NCI-H1105 treated with DMSO at 0.1 percent for 48 hours (cell line): Measurements from ENCODE around the gene UBASH3B.

Experiments used
- DNase-seq: peaks from one replicate; lab custom pipeline; 2025; lab: John Stamatoyannopoulos, UW

UBASH3B gene

GRCh38 chr11:122784325-122784955, 128.9 kb downstream of the UBASH3B start:
- no peak for DNase-seq

GRCh38 chr11:122785031-122785541, 129.6 kb downstream of the UBASH3B start:
- DNase-seq: no peak

DNA sequence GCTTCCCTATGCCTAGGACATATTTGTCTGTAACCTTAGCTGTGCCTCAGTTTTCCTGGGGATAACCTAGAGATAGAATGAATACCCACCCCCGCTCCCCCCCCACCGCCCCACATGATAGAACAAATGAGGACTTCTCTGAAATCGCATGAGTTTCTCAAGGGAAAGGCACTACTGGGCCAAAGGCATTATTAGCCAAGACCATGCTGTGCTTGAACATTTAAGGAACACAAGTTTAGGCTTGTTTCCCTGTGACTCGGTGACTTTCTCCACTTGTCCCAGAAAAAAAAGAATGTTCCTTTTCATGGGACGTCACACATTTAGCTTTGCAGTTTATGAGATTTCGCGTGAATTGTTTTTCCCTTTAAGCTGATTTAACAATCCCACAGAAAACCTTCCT, 131.4 kb downstream of the UBASH3B start:
- no peak for DNase-seq

GRCh38 chr11:122788781-122789535, 133.4 kb downstream of the UBASH3B start:
- DNase-seq: no peak

GRCh38 chr11:122789907-122790306, 134.4 kb downstream of the UBASH3B start:
- DNase-seq: no peak

DNA sequence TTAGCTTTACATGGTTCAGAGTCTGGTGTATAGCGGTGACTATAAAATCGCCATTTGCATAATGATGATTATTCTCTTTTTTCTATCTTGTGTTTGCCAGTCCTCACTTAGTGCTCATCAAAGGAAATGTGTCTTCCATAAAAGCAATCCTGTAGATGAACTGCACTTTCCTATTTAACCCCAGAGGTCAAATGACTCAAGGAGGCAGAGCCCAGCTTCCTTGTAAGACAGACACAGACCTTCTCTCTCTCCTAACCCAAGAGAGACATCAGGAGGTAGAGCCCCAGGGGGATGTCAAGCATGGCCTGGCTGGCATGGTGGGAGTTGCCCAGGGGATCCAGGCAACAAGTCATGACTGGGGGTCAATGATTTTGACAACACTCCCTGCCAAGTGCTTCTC, 135.9 kb downstream of the UBASH3B start:
- no peak for DNase-seq

- DNase-seq: no peak
Measured at GRCh38 chr11:122791836-122792235, 136.3 kb downstream of the UBASH3B start.

DNA sequence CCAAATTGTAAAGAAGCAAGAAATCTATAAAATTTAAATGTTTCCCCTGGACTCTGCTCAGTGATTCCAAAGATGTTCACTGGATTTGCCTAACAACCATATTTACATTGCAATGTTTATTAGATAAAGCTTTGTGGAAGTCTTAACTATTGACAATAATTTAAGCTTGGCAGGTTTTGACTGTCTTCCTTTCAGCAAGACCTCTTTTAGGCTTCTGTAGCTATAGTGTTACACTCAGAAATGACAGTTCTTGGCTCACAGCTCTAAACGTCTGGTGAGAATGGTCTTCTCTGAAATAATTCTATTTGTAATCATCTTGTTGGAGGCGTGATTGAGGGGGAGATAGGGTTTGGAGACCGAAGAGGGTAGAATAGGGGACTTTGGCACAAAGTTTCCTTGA, 138.0 kb downstream of the UBASH3B start:
- DNase-seq: no peak

DNA sequence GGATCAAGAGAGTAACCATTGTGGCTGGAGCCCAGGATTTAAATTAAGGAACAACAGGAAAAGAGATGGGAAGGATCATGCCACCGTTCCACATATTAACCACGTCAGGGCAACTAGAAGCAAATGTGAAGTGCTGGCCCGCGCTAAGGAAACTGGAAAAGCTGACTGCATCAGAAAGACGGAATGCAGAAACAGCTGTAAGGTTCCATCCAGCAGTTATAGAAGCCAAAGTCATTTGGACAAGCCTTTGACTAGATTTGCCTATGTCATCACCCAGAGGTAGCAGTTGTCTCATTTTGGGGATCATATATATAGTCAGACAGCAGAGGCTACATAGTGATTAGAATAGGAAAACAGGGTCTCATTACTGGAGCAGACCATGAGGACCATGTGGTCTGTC, 139.8 kb downstream of the UBASH3B start:
- no peak for DNase-seq

- DNase-seq: peak; percentile 49
Measured at GRCh38 chr11:122796128-122796717, 140.7 kb downstream of the UBASH3B start.

DNA sequence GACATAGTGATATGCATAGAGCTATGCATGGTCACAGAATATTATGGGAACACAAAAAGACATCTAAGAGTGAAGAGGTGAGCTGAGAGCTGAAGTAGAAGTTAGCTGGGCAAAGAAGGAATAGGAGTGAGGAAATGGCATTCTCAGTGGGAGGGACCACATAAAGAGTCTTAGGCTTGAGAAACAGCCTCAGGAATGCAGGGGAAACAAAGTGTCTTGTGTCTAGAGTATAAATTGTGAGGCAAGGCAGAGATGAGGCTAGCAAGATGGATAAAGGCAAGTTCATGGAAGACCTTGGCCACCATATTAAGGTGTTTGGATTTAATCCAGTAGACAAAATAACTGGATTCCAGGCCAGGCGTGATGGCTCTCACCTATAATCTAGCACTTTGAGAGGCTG, 142.1 kb downstream of the UBASH3B start:
- DNase-seq: no peak

DNA sequence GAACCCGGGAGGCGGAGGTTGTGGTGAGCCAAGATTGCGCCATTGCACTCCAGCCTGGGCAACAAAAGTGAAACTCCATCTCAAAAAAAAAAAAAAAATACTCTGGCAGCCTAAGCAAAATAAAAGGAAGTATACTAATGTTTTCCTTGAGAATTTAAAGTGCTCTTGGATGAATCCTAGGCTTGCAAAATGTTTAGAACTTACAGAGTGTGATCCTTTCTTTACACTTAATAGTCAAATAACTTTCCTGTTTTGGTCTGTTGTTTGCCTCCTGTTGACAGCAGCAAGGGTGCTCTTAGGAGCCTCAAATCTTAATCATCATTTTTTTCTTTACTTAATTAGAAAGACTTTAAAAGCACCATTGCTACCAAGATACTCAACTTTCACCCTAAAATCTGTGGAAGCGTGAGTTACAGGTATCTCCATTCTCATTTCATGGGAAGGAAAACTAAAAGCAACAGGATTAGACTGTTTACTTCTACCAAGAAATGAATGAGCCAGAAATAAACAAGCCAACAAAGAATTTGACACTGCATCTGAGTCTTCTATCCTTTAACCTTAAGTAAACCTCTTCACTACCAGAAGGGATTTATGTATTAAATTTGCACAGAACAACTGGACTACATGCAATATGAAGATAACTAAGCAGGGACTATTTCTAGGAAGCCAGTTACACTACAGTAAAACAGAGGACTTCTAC, 144.0 kb downstream of the UBASH3B start:
- DNase-seq: no peak

DNA sequence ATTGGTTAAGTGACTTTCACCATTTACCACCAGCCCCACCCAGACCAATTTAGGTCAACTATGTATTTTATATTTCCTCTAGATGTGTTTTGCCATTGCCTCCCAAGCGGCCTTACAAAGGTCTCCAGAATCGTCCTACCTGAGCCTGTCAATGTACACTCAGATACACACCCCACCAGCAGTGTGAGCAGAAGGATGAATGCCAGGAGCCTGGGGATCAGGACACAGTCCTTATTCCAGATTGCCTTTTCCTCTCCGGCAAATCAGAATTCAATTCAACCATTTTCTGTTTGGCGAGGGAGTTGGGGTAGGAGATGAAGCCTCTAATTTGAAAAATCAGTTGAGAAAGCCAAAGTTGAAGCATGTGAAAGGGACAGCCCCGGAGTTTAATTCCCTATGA, 147.4 kb downstream of the UBASH3B start:
- DNase-seq: no peak

DNA sequence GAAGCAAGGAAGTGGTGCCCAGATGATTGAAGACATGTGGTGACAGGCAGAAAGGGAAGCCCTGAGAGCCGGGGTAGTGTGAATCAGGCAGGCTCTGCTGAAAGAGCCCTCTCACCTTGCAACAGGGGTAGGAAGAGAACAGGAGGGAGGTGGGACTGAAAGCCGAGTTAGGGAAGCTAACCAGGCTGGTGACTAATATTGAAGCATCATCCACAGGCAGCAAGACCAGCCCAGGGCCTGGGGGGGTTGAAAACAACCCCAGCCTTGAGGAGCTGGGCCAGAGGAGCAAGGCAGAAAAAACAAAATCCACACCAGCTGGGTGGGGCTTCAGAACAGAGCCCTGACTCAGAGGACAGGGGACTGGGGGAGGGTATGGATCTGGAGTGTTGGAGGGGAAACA, 147.8 kb downstream of the UBASH3B start:
- no peak for DNase-seq

GRCh38 chr11:122803716-122804115, 148.2 kb downstream of the UBASH3B start:
- no peak for DNase-seq

GRCh38 chr11:122804161-122804560, 148.6 kb downstream of the UBASH3B start:
- DNase-seq: no peak

DNA sequence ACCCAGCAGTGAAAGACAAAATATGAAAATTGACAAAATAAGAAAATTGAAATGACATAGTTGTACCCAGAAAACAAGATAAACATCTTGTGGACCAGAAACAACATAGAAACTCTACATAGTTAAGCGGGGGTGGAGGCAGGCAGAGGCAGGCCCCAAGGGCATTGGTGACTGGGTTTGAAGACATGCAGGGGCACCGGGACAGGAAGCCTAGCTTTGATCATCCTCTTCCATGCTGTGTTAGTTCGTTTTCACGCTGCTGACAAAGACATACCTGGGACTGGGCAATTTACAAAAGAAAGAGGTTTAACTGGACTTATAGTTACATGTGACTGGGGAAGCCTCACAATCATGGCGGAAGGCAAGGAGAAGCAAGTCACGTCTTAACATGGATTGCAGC, 149.3 kb downstream of the UBASH3B start:
- no peak for DNase-seq

DNA sequence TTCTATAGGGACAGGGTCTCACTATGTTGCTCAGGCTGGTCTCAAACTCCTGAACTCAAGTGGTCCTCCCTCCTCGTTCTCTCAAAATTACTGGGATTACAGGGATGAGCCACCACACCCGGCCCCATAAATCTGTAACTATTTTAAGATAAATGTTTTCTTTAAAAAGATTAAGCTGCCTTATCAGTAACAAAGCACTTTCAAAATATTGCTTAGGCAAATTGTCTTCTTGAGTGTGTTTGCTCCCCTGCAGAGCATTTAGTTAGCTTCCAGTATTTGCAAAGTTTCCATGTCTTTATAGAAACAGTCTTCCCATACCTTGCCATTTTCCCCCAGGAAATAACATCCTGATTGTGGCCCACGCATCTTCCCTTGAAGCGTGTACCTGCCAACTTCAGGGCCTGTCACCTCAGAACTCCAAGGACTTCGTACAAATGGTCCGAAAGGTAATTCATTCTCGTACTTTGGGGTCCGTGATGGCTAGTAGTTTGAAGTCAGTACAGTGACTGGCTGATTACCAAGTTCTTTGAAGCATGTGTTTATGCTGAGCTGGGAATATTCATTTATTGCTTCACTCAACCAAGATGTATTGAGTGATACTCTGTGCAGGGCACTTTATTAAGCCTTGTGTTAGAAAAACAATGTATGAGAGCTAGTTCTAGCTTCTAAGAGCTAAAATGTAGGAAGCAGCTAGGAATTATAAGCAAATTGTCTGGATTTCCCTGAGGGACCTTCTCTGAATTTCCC, 152.4 kb downstream of the UBASH3B start:
- no peak for DNase-seq

GRCh38 chr11:122808478-122808869, 153.0 kb downstream of the UBASH3B start:
- DNase-seq: no peak

GRCh38 chr11:122809866-122810265, 154.3 kb downstream of the UBASH3B start:
- DNase-seq: no peak

DNA sequence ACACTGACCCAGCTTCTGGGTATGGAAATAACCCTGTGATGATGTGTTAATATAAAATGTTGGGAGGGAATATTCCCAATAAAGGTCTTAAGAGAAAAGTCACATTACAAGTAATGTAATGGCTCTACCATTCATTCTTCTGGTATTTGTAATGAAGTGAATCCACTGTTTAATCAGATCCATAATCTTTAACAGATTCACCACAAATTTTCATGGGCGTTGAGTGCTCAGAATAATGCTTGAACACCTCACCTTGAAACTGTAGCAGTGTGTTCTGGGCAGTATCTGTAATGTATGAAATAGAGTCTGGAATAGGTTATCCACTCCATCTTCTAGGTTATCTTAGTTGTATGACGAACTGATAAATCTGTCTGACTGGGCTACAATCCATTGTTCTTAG, 156.2 kb downstream of the UBASH3B start:
- DNase-seq: no peak

DNA sequence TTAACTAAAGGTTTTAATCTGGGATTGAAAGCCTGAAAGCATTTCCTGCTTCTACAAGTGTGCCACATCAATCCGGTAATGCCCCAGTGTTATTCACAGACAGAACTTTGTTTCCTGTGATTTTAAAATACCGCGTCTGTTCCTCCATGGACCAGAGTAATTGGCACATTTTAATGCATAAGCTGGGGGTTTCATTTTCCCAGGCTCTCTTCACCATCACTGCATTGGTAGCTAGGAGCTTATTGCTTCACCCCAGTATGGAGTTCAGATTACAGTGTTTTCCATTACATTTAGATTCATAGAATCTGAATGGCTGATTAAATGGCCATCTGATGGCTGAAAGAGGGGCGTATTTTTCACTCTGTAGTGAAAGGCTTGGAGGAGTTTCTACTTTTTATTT, 157.1 kb downstream of the UBASH3B start:
- DNase-seq: no peak
